Astrocyte (in vitro differentiated cells and primary cell): ENCODE results near the gene MYZAP. TPM values are rescaled to one million over a fixed set of nuclear protein-coding genes. Genes with fewer than 3 reads are reported as not detected.

Experiments used
- DNase-seq: peaks from one replicate; pipeline ENCODE4 v3.0.0-alpha.2; 2010; ENCODE audit warnings: low read depth
- FAIRE-seq: peaks from 2 replicates; lab custom pipeline; 2011; peaks lifted over from hg19 to GRCh38; lab: Jason Lieb, UNC
- H2AFZ ChIP-seq: 2 replicates; pipeline ENCODE4 v1.6.0; 2012; ENCODE audit warnings: low read depth, low read length, inconsistent platforms
- H3K27ac ChIP-seq: 2 replicates; pipeline ENCODE4 v1.5.1; 2011; ENCODE audit warnings: low read depth, low read length, inconsistent platforms
- H3K27me3 ChIP-seq: 2 replicates; pipeline ENCODE4 v1.6.0; 2011; ENCODE audit warnings: low read length, inconsistent platforms; ENCODE audit not compliant: insufficient read depth
- H3K36me3 ChIP-seq: 2 replicates; pipeline ENCODE4 v1.5.1; 2011; ENCODE audit warnings: low read length, inconsistent platforms; ENCODE audit not compliant: insufficient read depth
- H3K4me1 ChIP-seq: 2 replicates; pipeline ENCODE4 v1.5.1; 2011; ENCODE audit warnings: low read length, inconsistent platforms; ENCODE audit not compliant: insufficient read depth
- H3K4me2 ChIP-seq: 2 replicates; pipeline ENCODE4 v1.6.0; 2012; ENCODE audit warnings: low read length, inconsistent platforms
- H3K4me3 ChIP-seq: 2 replicates; pipeline ENCODE4 v1.5.1; 2011; ENCODE audit warnings: low read depth, mild to moderate bottlenecking, low read length, inconsistent platforms; ENCODE audit not compliant: insufficient read depth
- H3K79me2 ChIP-seq: 2 replicates; pipeline ENCODE4 v1.6.0; 2012; ENCODE audit warnings: mild to moderate bottlenecking, low read length, inconsistent platforms; ENCODE audit not compliant: insufficient read depth
- H3K9ac ChIP-seq: 2 replicates; pipeline ENCODE4 v1.6.0; 2012; ENCODE audit warnings: mild to moderate bottlenecking, low read length, inconsistent platforms
- H3K9me3 ChIP-seq: 2 replicates; pipeline ENCODE4 v1.5.1; 2012; ENCODE audit warnings: low read depth, mild to moderate bottlenecking, low read length, inconsistent platforms; ENCODE audit not compliant: insufficient read depth
- H4K20me1 ChIP-seq: 2 replicates; pipeline ENCODE4 v1.6.0; 2012; ENCODE audit warnings: low read length, inconsistent platforms; ENCODE audit not compliant: insufficient read depth
- H3K27ac Mint-ChIP-seq: one replicate; pipeline ENCODE4 v1.8.0; 2021; ENCODE audit warnings: mild to moderate bottlenecking, mixed read lengths; ENCODE audit not compliant: unreplicated experiment
- H3K27me3 Mint-ChIP-seq: one replicate; pipeline ENCODE4 v1.8.0; 2021; ENCODE audit warnings: low read depth, mixed read lengths; ENCODE audit not compliant: unreplicated experiment
- H3K36me3 Mint-ChIP-seq: one replicate; pipeline ENCODE4 v1.8.0; 2021; ENCODE audit warnings: low read depth, mixed read lengths; ENCODE audit not compliant: unreplicated experiment
- H3K4me1 Mint-ChIP-seq: one replicate; pipeline ENCODE4 v1.8.0; 2021; ENCODE audit warnings: low read depth, mixed read lengths; ENCODE audit not compliant: unreplicated experiment
- H3K4me3 Mint-ChIP-seq: one replicate; pipeline ENCODE4 v1.8.0; 2021; ENCODE audit warnings: mild to moderate bottlenecking, moderate library complexity, mixed read lengths; ENCODE audit not compliant: unreplicated experiment
- H3K9me3 Mint-ChIP-seq: one replicate; pipeline ENCODE4 v1.8.0; 2021; ENCODE audit warnings: mild to moderate bottlenecking, mixed read lengths; ENCODE audit not compliant: unreplicated experiment
- CTCF ChIP-seq: IDR thresholded peaks from 2 replicates; pipeline ENCODE4 v1.5.1; 2011; ENCODE audit warnings: low read depth, mild to moderate bottlenecking, inconsistent platforms, low read length, moderate library complexity; ENCODE audit not compliant: insufficient read depth
- EZH2 ChIP-seq: IDR thresholded peaks from 2 replicates; pipeline ENCODE4 v1.6.1; 2012; ENCODE audit warnings: mild to moderate bottlenecking, low read length, inconsistent platforms; ENCODE audit not compliant: insufficient read depth
- total RNA-seq: library from RNA; stranded (reverse); gene quantifications from 2 replicates; pipeline ENCODE4 v1.2.1, GENCODE V29; 2021

MYZAP gene
- total RNA-seq, 1 donor from 2014 or later, result 0.41 TPM

GRCh38 chr15:57596978-57597377 is 5.3 kb downstream of the MYZAP start:
- no peak overlapping the region for H3K9ac ChIP-seq
- H3K9me3 ChIP-seq, result no peaks in the 10 kb centered on the region
- no peak overlapping the region for H3K27ac Mint-ChIP-seq
- no peaks in the 10 kb centered on the region for H3K36me3 Mint-ChIP-seq
- H3K9me3 Mint-ChIP-seq, result no peaks in the 10 kb centered on the region
- no peaks in the 10 kb centered on the region for H3K79me2 ChIP-seq
- no peak overlapping the region for H2AFZ ChIP-seq
- no peaks in the 10 kb centered on the region for H4K20me1 ChIP-seq
- H3K27me3 Mint-ChIP-seq, result peaks cover 19% of the 10 kb centered on the region
- DNase-seq (no peak), FAIRE-seq (no peak)
- no peak for TF ChIP-seq CTCF
- no peak for TF ChIP-seq EZH2
- H3K4me2 ChIP-seq, result no peak overlapping the region
- peaks cover 15% of the 10 kb centered on the region for H3K27me3 ChIP-seq
- H3K36me3 ChIP-seq, result no peaks in the 10 kb centered on the region
- no peak overlapping the region for H3K4me3 ChIP-seq
- H3K4me1 Mint-ChIP-seq, result no peaks in the 10 kb centered on the region
- H3K4me1 ChIP-seq, result no peaks in the 10 kb centered on the region
- no peak overlapping the region for H3K4me3 Mint-ChIP-seq
- no peak overlapping the region for H3K27ac ChIP-seq

GRCh38 chr15:57597431-57597830 is 5.7 kb downstream of the MYZAP start:
- H3K27me3 Mint-ChIP-seq, result peaks cover 16% of the 10 kb centered on the region
- Histone ChIP-seq H3K4me1 (no peaks in the 10 kb centered on the region), H3K27ac (no peak overlapping the region), H2AFZ (no peak overlapping the region), H3K4me2 (no peak overlapping the region), H3K79me2 (no peaks in the 10 kb centered on the region), H3K27me3 (peaks cover 10% of the 10 kb centered on the region), H3K9me3 (no peaks in the 10 kb centered on the region), H4K20me1 (no peaks in the 10 kb centered on the region), H3K9ac (no peak overlapping the region), H3K4me3 (no peak overlapping the region), H3K36me3 (no peaks in the 10 kb centered on the region)
- no peak for FAIRE-seq
- H3K9me3 Mint-ChIP-seq, result no peaks in the 10 kb centered on the region
- no peaks in the 10 kb centered on the region for H3K36me3 Mint-ChIP-seq
- H3K4me1 Mint-ChIP-seq, result no peaks in the 10 kb centered on the region
- DNase-seq, result no peak
- H3K27ac Mint-ChIP-seq, result no peak overlapping the region
- H3K4me3 Mint-ChIP-seq, result no peak overlapping the region
- TF ChIP-seq CTCF (no peak), EZH2 (no peak)

- no peaks in the 10 kb centered on the region for H3K36me3 ChIP-seq
- Mint-ChIP-seq H3K4me3 (no peak overlapping the region), H3K27ac (no peak overlapping the region), H3K4me1 (no peaks in the 10 kb centered on the region), H3K27me3 (peaks cover 11% of the 10 kb centered on the region), H3K9me3 (no peaks in the 10 kb centered on the region), H3K36me3 (no peaks in the 10 kb centered on the region)
- H3K9me3 ChIP-seq, result no peaks in the 10 kb centered on the region
- H3K9ac ChIP-seq, result no peak overlapping the region
- H3K4me1 ChIP-seq, result no peaks in the 10 kb centered on the region
- H4K20me1 ChIP-seq, result no peaks in the 10 kb centered on the region
- no peak overlapping the region for H3K4me2 ChIP-seq
- H2AFZ ChIP-seq, result no peak overlapping the region
- TF ChIP-seq EZH2 (no peak), CTCF (no peak)
- H3K27ac ChIP-seq, result no peak overlapping the region
- H3K79me2 ChIP-seq, result no peaks in the 10 kb centered on the region
- H3K4me3 ChIP-seq, result no peak overlapping the region
- DNase-seq (no peak), FAIRE-seq (no peak)
- H3K27me3 ChIP-seq, result peaks cover 5% of the 10 kb centered on the region
Observed at GRCh38 chr15:57598346-57598745, 6.6 kb downstream of the MYZAP start.
